Prostate gland (tissue), 2 donors: ENCODE data around the gene SLC5A9. TPM values are rescaled to one million over a fixed set of nuclear protein-coding genes. Genes with fewer than 3 reads are reported as not detected.

Source experiments
- DNase-seq: peaks from one replicate; pipeline ENCODE4 v3.0.0-alpha.2; 2019; ENCODE audit warnings: low spot score
- H3K27ac ChIP-seq, 2 donors: fragments of 200-600 bp; sonication (generic); 2 replicates each; pipeline ENCODE4 v1.5.1; 2017 to 2019
- H3K27me3 ChIP-seq: fragments of 200-600 bp; sonication (generic); replicated peaks from 2 replicates; pipeline ENCODE4 v1.5.1; 2019; ENCODE audit not compliant: insufficient read depth
- H3K36me3 ChIP-seq, 2 donors: fragments of 200-600 bp; sonication (generic); 1 replicate in 1 of 2; 2 replicates in 1 of 2; pipeline versions ENCODE4 v1.5.1 to v1.8.1; 2017 to 2019
- H3K4me1 ChIP-seq: fragments of 200-600 bp; sonication (generic); replicated peaks from 2 replicates; pipeline ENCODE4 v1.5.1; 2019
- H3K4me3 ChIP-seq, 2 donors: fragments of 200-600 bp; sonication (generic); 2 replicates each; pipeline ENCODE4 v1.5.1; 2017 to 2019
- H3K9me3 ChIP-seq: fragments of 200-600 bp; sonication (generic); 2 replicates; pipeline ENCODE4 v1.5.1; 2017
- POLR2A ChIP-seq: fragments of 450-650 bp; IDR thresholded peaks from one replicate; pipeline ENCODE4 v1.6.1; 2016; ENCODE audit warnings: antibody characterized with exemption, mild to moderate bottlenecking
- POLR2AphosphoS5 ChIP-seq: sonication (generic); formaldehyde crosslinking; IDR thresholded peaks from one replicate; pipeline ENCODE4 v1.6.1; 2017; ENCODE audit warnings: antibody characterized with exemption
- WGBS: methylation state at CpG from one replicate; pipeline ENCODE4 v1.1.5; 2018; 5-methylcytosine and 5-hydroxymethylcytosine counted together
- intact Hi-C: fragments of 100-400 bp; cut with DNase I; formaldehyde crosslinking; loops from one replicate; pipeline ENCODE4 v1.14.2; 2022
- total RNA-seq, 2 donors: library from RNA; depleted of rRNA; stranded (reverse); fragments of >200 nt; gene quantifications; one replicate each; pipeline ENCODE4 v1.1.0, GENCODE V29; 2016
- TF ChIP-seq, protein P1 (sequence below), 4 experiments: fragments of 200-600 bp in 2 of 4; fragments of 450-650 bp in 2 of 4; sonication (generic) in 2 of 4; IDR thresholded peaks; 1 replicate in 3 of 4; 2 replicates in 1 of 4; pipeline ENCODE4 v1.5.1; 2016 to 2019; ENCODE audit warnings: antibody characterized with exemption in 4 of 4, mild to moderate bottlenecking in 2 of 4, moderate library complexity in 2 of 4

The SLC5A9 gene
- total RNA-seq, 2 donors from 2014 or later = not detected

- Histone ChIP-seq H3K27me3 (no peaks in the 10 kb centered on the region), H3K4me1 (no peaks in the 10 kb centered on the region), H3K4me3 (no peak overlapping the region), H3K9me3 (no peaks in the 10 kb centered on the region), H3K27ac (no peak overlapping the region), H3K36me3 (no peaks in the 10 kb centered on the region)
- intact Hi-C loops = no loop called here
- TF ChIP-seq POLR2AphosphoS5 (no peak), POLR2A (no peak)
- TF ChIP-seq, protein P1, sequence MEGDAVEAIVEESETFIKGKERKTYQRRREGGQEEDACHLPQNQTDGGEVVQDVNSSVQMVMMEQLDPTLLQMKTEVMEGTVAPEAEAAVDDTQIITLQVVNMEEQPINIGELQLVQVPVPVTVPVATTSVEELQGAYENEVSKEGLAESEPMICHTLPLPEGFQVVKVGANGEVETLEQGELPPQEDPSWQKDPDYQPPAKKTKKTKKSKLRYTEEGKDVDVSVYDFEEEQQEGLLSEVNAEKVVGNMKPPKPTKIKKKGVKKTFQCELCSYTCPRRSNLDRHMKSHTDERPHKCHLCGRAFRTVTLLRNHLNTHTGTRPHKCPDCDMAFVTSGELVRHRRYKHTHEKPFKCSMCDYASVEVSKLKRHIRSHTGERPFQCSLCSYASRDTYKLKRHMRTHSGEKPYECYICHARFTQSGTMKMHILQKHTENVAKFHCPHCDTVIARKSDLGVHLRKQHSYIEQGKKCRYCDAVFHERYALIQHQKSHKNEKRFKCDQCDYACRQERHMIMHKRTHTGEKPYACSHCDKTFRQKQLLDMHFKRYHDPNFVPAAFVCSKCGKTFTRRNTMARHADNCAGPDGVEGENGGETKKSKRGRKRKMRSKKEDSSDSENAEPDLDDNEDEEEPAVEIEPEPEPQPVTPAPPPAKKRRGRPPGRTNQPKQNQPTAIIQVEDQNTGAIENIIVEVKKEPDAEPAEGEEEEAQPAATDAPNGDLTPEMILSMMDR (IDR thresholded peaks at IDR 0.05) = no peak
- WGBS = 58% methylated on average over 2 of the region's 2 CpGs
- DNase-seq = no peak
Observed at GRCh38 chr1:48182439-48182838, 40.1 kb upstream of the SLC5A9 start.

DNA sequence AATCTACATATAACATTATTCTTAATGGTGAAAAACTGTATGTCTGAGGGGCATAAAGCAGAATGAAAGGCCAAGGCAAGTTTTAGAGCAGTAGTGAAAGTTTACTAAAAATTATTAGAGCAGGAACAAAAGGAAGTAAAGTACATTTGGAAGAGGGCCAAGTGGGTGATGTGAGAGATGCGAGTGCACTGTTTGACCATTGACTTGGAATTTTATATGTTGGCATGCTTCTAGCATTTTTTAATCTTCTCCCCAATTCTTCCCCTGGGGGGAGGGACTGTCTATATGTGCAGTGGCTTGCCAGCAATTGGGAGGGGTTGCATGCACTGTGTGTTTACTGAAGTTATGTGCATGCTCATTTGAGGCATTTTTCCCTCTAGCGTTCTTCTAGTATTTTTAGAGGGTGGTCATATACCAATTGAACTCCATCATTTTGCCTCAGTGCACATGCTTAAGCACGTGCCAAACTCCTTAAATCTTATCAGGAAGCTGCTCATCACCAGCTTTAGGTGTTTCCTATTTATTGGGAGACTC is 36.1 kb upstream of the SLC5A9 start:
- H3K27ac ChIP-seq = no peak overlapping the region
- no peak overlapping the region for H3K4me3 ChIP-seq
- H3K36me3 ChIP-seq = no peaks in the 10 kb centered on the region
- no peaks in the 10 kb centered on the region for H3K4me1 ChIP-seq
- DNase-seq = no peak
- no peaks in the 10 kb centered on the region for H3K9me3 ChIP-seq
- 48% methylated on average over 3 of the region's 3 CpGs for WGBS
- TF ChIP-seq POLR2AphosphoS5 (no peak), POLR2A (no peak)
- TF ChIP-seq, protein P1 (IDR thresholded peaks at IDR 0.05) = no peak
- H3K27me3 ChIP-seq = no peaks in the 10 kb centered on the region
- intact Hi-C loops = no loop called here

DNA sequence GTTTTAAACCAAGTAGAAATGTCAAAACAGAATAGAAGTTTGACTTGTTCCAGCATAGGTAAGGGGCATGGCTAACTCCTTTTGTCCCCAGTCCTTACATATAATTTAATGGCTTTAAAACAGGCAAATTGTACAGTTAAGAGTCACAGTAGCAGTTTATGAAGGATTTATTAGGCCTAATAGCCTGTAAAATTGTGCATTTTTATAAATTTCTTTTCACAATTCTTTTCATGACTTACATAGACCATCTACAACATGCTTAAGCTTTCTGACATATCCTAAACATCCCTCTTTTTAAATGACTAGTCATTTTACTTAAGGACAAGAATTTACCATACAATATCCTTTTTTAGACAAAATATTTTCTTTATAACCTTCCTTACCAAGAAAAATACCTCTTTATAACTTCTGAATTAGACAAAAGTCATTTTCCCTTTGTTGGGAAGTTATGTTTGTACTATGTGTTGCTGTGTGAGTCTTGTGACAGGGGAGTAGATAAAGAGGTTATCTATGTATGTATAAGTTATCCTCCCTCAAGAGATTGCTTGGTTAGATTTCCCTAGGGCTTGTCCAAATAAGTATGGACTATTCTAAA is 34.5 kb upstream of the SLC5A9 start:
- Histone ChIP-seq H3K4me3 (no peak overlapping the region), H3K36me3 (no peaks in the 10 kb centered on the region), H3K27ac (no peak overlapping the region), H3K4me1 (no peaks in the 10 kb centered on the region), H3K27me3 (no peaks in the 10 kb centered on the region), H3K9me3 (no peaks in the 10 kb centered on the region)
- TF ChIP-seq, protein P1 (IDR thresholded peaks at IDR 0.05) = no peak
- no peak for DNase-seq
- intact Hi-C loops = no loop called here

GRCh38 chr1:48190881-48191280 is 31.6 kb upstream of the SLC5A9 start:
- intact Hi-C loops = no loop called here

GRCh38 chr1:48194801-48195200 is 27.7 kb upstream of the SLC5A9 start:
- H3K9me3 ChIP-seq = no peaks in the 10 kb centered on the region
- 36% methylated on average over 2 of the region's 2 CpGs for WGBS
- TF ChIP-seq POLR2AphosphoS5 (no peak), POLR2A (no peak)
- TF ChIP-seq, protein P1 (IDR thresholded peaks at IDR 0.05) = no peak
- DNase-seq = no peak
- H3K36me3 ChIP-seq = no peaks in the 10 kb centered on the region
- no peak overlapping the region for H3K4me3 ChIP-seq
- H3K27ac ChIP-seq = no peak overlapping the region
- intact Hi-C loops = no loop called here
- H3K27me3 ChIP-seq = no peaks in the 10 kb centered on the region
- H3K4me1 ChIP-seq = no peaks in the 10 kb centered on the region

More at GRCh38 chr1:48190881-48191280, 31.6 kb upstream of the SLC5A9 start:
- no peaks in the 10 kb centered on the region for H3K36me3 ChIP-seq
- no peaks in the 10 kb centered on the region for H3K9me3 ChIP-seq
- no peak overlapping the region for H3K27ac ChIP-seq
- WGBS = 76% methylated on average over 3 of the region's 3 CpGs
- TF ChIP-seq POLR2AphosphoS5 = no peak
- TF ChIP-seq, protein P1 (IDR thresholded peaks at IDR 0.05) = no peak
- TF ChIP-seq POLR2A = no peak
- no peaks in the 10 kb centered on the region for H3K27me3 ChIP-seq
- no peak overlapping the region for H3K4me3 ChIP-seq
- DNase-seq = no peak
- no peaks in the 10 kb centered on the region for H3K4me1 ChIP-seq
